Hepatocyte (in vitro differentiated cells): ENCODE data around the gene CELF3. TPM values are rescaled to one million over a fixed set of nuclear protein-coding genes. Genes with fewer than 3 reads are reported as not detected.

Source experiments
- DNase-seq: peaks from one replicate; pipeline ENCODE4 v3.0.0-alpha.2; 2016; ENCODE audit warnings: low spot score
- H2AFZ ChIP-seq: fragments of 200-600 bp; sonication (generic); 2 replicates; pipeline ENCODE4 v1.6.0; 2016; ENCODE audit warnings: antibody characterized with exemption, mild to moderate bottlenecking
- H3K27ac ChIP-seq: fragments of 200-600 bp; sonication (generic); 2 replicates; pipeline ENCODE4 v1.5.1; 2016; ENCODE audit warnings: mild to moderate bottlenecking
- H3K27me3 ChIP-seq: fragments of 200-600 bp; sonication (generic); 2 replicates; pipeline ENCODE4 v1.6.1; 2016
- H3K36me3 ChIP-seq: fragments of 200-600 bp; sonication (generic); replicated peaks from 2 replicates; pipeline ENCODE4 v1.5.1; 2016; ENCODE audit warnings: low read depth; ENCODE audit not compliant: insufficient read depth
- H3K4me1 ChIP-seq: fragments of 200-600 bp; sonication (generic); 2 replicates; pipeline ENCODE4 v1.5.1; 2016; ENCODE audit warnings: mild to moderate bottlenecking, moderate library complexity; ENCODE audit not compliant: insufficient read depth
- H3K4me2 ChIP-seq: fragments of 200-600 bp; sonication (generic); 2 replicates; pipeline ENCODE4 v1.6.0; 2016
- H3K4me3 ChIP-seq: fragments of 200-600 bp; sonication (generic); 2 replicates; pipeline ENCODE4 v1.5.1; 2016; ENCODE audit warnings: mild to moderate bottlenecking
- H3K79me2 ChIP-seq: fragments of 200-600 bp; sonication (generic); 2 replicates; pipeline ENCODE4 v1.6.0; 2017; ENCODE audit warnings: mild to moderate bottlenecking
- H3K9me2 ChIP-seq: fragments of 200-600 bp; sonication (generic); replicated peaks from 2 replicates; pipeline ENCODE4 v1.6.0; 2017; ENCODE audit warnings: mild to moderate bottlenecking; ENCODE audit not compliant: insufficient read depth
- H3K9me3 ChIP-seq: fragments of 200-600 bp; sonication (generic); 2 replicates; pipeline ENCODE4 v1.5.1; 2016; ENCODE audit warnings: low read depth, mild to moderate bottlenecking
- H4K20me1 ChIP-seq: fragments of 200-600 bp; sonication (generic); 2 replicates; pipeline ENCODE4 v1.6.0; 2016; ENCODE audit warnings: mild to moderate bottlenecking; ENCODE audit not compliant: insufficient read depth, poor library complexity, severe bottlenecking
- CTCF ChIP-seq: fragments of 200-600 bp; sonication (generic); IDR thresholded peaks from 2 replicates; pipeline ENCODE4 v1.5.1; 2016; ENCODE audit warnings: antibody characterized with exemption, mild to moderate bottlenecking; ENCODE audit not compliant: poor library complexity
- EZH2 ChIP-seq: fragments of 200-600 bp; sonication (generic); IDR thresholded peaks from 2 replicates; pipeline ENCODE4 v1.6.1; 2016; ENCODE audit warnings: antibody characterized with exemption, mild to moderate bottlenecking, borderline replicate concordance
- EZH2phosphoT487 ChIP-seq: fragments of 200-600 bp; sonication (generic); IDR thresholded peaks from one replicate; pipeline ENCODE4 v1.6.1; 2018; ENCODE audit warnings: antibody characterized with exemption, mild to moderate bottlenecking, low read depth, moderate library complexity; ENCODE audit not compliant: unreplicated experiment, severe bottlenecking
- WGBS: methylation state at CpG from one replicate; pipeline ENCODE4 v1.1.6; 2016; ENCODE audit warnings: low lambda C conversion rate; ENCODE audit errors: missing lambda C conversion rate; 5-methylcytosine and 5-hydroxymethylcytosine counted together
- polyA plus RNA-seq: library from polyadenylated mRNA; unstranded; fragments of >200 nt; fragmentation: Nextera tagmentation; extraction: Ambion mirVana; gene quantifications from 2 replicates; pipeline ENCODE4 v1.2.1, GENCODE V29; 2016
- total RNA-seq: library from RNA; depleted of rRNA; stranded (reverse); fragments of >200 nt; gene quantifications from 2 replicates; pipeline ENCODE4 v1.2.3, GENCODE V29; 2014

CELF3 gene
- total and polyA plus RNA-seq, 2 experiments from 2014 or later: 1.1 to 2.1 TPM

DNA sequence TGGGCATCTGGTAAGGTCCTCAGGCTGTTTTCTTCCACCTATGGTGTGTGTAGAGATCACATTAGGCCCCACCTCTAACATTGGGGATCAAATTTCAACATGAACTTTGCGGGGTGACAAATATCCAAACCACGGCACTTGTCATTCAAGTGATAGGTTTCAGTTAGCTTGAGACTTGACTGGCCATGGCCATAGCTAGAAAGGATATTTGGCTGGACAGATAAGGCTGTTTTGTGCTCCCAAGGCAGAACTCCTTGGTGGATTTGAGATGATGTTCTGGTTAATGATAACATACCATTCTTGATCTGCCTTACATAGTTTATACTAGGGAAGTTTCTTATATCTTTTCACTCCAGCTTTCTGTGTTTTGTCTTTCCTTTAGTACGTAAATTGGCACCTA, 48.5 kb downstream of the CELF3 start:
- Histone ChIP-seq H3K27ac (no peak overlapping the region), H4K20me1 (no peaks in the 10 kb centered on the region), H3K9me3 (no peaks in the 10 kb centered on the region), H3K4me3 (no peak overlapping the region), H3K4me2 (no peak overlapping the region), H3K36me3 (no peaks in the 10 kb centered on the region), H3K27me3 (no peaks in the 10 kb centered on the region), H2AFZ (no peak overlapping the region), H3K79me2 (peaks cover 7% of the 10 kb centered on the region), H3K9me2 (no peaks in the 10 kb centered on the region), H3K4me1 (no peaks in the 10 kb centered on the region)
- 71% methylated on average over 3 of the region's 3 CpGs for WGBS
- TF ChIP-seq CTCF (no peak), EZH2phosphoT487 (no peak), EZH2 (no peak)
- no peak for DNase-seq

- H3K27me3 ChIP-seq: no peaks in the 10 kb centered on the region
- H3K27ac ChIP-seq: no peak overlapping the region
- no peak overlapping the region for H3K4me3 ChIP-seq
- no peak overlapping the region for H3K4me2 ChIP-seq
- no peaks in the 10 kb centered on the region for H3K9me3 ChIP-seq
- no peaks in the 10 kb centered on the region for H3K9me2 ChIP-seq
- no peaks in the 10 kb centered on the region for H4K20me1 ChIP-seq
- DNase-seq: no peak
- TF ChIP-seq EZH2 (no peak), EZH2phosphoT487 (no peak), CTCF (no peak)
- peaks cover 11% of the 10 kb centered on the region for H3K79me2 ChIP-seq
- H3K36me3 ChIP-seq: no peaks in the 10 kb centered on the region
- WGBS: 69% methylated on average over 6 of the region's 6 CpGs
- H2AFZ ChIP-seq: no peak overlapping the region
- H3K4me1 ChIP-seq: no peaks in the 10 kb centered on the region
These were observed 54.9 kb downstream of the CELF3 start for GRCh38 chr1:151661751-151662150.

DNA sequence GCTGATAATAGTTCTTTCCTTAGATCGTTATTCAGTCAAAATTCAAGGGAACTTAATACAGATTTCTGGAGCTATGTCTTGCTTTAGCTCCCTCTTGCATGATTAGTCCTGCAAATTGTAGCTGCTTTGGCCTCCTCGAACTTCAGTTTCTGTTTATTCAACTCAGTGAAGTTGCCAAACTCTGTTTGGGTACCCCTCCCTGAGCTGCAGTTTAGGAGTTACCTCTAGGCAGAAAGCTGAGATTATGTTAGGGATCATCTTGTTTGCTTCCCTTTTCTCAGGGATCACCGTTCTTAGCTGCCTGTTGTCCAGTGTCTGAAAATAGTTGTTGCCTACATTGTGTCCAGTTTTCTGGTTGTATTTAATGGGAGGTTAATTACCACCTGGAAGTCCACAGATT, 61.2 kb downstream of the CELF3 start:
- Histone ChIP-seq H3K4me1 (no peaks in the 10 kb centered on the region), H4K20me1 (no peaks in the 10 kb centered on the region), H3K9me2 (no peaks in the 10 kb centered on the region), H3K79me2 (peaks cover 41% of the 10 kb centered on the region), H3K27me3 (no peaks in the 10 kb centered on the region), H3K27ac (no peak overlapping the region), H3K9me3 (peaks cover 4% of the 10 kb centered on the region), H3K4me3 (no peak overlapping the region), H3K4me2 (no peak overlapping the region), H2AFZ (no peak overlapping the region), H3K36me3 (no peaks in the 10 kb centered on the region)
- 53% methylated on average over 3 of the region's 3 CpGs for whole genome bisulfite sequencing
- TF ChIP-seq CTCF: no peak
- no peak for TF ChIP-seq EZH2
- no peak for TF ChIP-seq EZH2phosphoT487
- DNase-seq: no peak

- H3K4me1 ChIP-seq: no peaks in the 10 kb centered on the region
- WGBS: 90% methylated on average over 1 of the region's 1 CpG
- DNase-seq: no peak
- H3K27ac ChIP-seq: no peak overlapping the region
- no peaks in the 10 kb centered on the region for H3K9me2 ChIP-seq
- peaks cover 59% of the 10 kb centered on the region for H3K79me2 ChIP-seq
- H3K9me3 ChIP-seq: peaks cover 4% of the 10 kb centered on the region
- H3K36me3 ChIP-seq: no peaks in the 10 kb centered on the region
- no peak overlapping the region for H2AFZ ChIP-seq
- no peak overlapping the region for H3K4me3 ChIP-seq
- H3K27me3 ChIP-seq: no peaks in the 10 kb centered on the region
- no peak overlapping the region for H3K4me2 ChIP-seq
- TF ChIP-seq CTCF (no peak), EZH2phosphoT487 (no peak), EZH2 (no peak)
- no peaks in the 10 kb centered on the region for H4K20me1 ChIP-seq
These were observed 63.2 kb downstream of the CELF3 start for GRCh38 chr1:151653397-151653796.
